Suppressor macrophage treated with lipopolysaccharide for 4 hours (primary cell): ENCODE measurements around the gene ABHD17A.
"Not testable (repeated sequence)": the region's sequence is repeated elsewhere in the genome, so short reads cannot be mapped to it uniquely, and the experiment has no call there.

Experiments used
- DNase-seq: peaks from one replicate; pipeline ENCODE4 v3.0.0-alpha.2; 2020

The ABHD17A gene

DNA sequence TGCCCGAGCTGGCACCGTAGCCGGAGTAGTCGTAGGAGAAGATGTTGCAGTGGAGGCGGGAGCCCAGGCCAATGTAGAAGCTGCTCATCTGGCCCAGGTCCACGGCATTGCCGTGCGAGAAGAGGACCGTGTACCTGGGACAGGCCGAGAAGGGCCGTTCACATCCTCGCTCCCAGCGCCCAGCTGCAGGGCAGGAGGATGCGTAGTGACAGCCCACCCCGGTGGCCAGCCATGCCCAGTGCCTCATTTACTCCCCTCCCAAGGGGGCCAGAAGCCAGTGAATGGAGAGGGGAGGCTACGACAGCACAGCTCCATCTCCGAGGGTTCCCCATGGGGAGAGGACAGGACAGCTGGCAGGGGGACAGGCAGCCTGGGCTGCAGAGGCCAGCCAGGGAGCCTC lies 5.3 kb downstream of the ABHD17A start:
- not testable (repeated sequence) for DNase-seq

DNA sequence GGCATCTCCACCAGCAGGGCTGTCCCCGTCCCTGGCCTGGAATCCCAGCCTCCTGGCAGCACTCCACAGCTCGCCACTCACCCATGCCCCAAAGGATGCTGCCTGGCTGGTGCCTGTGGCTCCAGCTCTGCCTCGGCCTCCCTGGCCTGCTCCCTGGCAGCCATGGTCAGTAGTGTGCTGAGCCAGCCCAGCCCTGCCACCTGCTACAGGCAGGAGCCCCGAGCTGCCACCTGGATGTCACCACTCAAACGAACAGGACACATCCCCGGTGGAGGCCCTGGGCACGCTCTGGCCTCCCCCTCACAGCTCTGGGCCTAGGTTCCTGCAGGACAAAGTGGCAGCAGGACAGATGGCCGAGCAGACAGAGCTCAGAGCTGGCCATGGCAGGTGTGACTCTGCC lies 6.7 kb downstream of the ABHD17A start:
- DNase-seq: not testable (repeated sequence)

DNA sequence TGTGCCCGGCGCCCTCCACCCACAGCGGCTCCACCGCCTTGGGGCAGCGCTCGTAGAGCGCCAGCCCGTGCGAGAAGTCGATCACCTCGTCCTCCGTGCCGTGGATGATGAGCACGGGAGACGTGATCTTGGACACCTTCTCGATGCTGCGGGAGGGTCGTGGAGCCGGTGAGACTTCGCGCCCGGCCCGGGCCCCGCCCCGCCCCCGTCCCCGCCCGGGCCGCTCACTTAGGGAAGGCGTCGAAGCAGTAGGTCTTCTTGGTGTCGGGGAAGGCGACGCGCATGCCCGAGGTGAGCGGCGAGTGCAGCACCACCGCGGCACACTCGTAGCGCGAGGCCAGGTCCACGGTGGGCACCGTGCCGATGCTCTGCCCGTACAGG lies 8.0 kb downstream of the ABHD17A start:
- not testable (repeated sequence) for DNase-seq

DNA sequence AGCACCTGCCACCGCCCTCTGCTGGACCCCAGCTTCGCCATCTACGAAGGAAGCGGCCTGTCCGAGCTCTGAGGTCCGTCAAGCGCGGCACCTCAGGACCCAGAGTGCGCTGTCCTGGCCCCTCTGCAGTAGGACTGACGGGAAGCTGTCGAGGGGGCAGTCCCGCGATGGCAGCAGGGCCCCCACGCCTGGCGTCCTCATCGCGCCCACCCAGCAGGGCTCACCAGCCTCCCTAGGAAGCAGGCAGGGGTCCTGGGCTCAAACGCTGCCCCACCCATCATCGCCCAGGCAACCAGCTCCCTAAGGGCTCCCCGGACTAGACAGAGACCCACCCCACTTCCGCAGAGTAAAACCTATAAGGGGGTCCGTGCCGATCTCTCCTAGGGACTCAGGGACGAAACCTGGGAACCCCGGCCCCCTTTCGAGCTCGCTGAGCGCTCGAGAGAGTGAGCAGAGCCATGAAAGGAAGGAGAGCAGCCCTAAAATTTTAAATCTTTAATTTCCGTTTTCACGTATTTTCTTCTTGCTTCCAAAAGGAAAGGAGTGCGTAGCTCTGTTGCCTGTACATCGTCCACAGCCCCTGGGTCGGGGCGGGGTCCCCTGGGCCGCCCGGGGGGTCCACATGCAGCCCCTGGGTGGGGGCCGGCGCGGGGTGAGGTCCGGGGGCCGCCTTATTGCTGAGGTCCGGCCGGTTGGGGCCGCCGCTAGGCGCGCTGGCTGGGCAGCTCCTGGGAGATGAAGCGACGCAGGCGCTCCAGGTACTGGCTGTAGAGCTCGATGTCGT lies 8.6 kb downstream of the ABHD17A start:
- DNase-seq: not testable (repeated sequence)

DNA sequence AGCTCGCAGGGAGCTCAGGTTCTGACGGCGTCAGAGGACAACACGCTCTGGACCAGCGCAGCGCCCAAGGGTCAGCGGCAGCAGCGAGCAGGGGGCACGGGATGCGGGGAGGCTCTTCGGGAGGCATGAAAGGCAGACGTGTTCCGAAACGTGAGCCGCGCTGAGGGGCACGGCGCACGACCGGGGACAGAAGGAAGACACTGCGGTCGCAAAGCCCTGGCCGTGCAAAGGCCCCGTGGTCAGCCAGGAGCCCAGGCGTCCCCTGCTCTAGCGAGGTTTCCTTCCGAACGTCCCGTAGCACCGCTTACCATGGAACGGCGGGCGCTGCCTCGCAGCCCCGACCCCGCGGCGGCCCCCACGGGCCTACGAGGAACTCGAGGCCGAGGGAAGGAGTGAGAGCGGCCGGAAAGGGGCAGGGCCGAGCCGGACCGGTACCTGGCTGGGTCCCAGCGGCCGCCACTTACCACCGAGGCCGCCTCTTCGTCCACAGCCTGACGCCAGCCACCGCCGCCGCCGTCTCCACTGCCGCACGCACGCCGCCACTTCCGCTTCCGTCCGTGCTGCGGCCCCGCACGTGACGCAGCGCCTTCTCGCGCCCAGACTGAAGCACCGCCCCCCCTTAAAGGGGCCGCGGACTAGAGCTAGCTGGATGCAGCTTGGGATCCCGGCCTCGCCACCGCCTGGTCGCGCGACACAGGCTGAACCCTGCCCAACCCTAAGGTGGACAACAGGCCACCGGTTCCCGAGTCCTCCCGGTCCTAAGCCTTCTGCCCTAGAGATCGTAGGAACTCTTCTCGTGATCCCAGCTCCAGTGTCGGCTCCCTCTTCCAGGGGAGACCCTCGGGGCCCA lies 9.4 kb downstream of the ABHD17A start:
- peak; percentile 96 for DNase-seq

DNA sequence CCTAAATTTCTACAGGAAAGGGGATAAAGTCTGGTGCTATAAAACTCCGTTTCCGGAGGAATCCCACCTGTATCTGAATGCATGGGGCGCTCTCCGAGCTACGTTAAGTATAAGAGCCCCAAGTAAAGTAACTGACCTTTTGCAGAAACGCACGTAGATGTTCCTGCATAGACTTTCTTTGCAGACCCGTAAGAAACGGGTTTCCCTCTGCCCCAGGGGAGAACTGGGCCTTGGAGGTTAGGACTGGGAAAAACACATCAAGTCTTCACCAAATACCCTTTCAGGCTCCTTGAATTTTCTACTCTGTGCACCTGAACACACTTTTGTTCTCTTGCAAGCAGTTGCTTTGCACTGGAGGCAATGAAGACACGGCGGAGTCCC lies 10.0 kb downstream of the ABHD17A start:
- DNase-seq: not testable (repeated sequence)

DNA sequence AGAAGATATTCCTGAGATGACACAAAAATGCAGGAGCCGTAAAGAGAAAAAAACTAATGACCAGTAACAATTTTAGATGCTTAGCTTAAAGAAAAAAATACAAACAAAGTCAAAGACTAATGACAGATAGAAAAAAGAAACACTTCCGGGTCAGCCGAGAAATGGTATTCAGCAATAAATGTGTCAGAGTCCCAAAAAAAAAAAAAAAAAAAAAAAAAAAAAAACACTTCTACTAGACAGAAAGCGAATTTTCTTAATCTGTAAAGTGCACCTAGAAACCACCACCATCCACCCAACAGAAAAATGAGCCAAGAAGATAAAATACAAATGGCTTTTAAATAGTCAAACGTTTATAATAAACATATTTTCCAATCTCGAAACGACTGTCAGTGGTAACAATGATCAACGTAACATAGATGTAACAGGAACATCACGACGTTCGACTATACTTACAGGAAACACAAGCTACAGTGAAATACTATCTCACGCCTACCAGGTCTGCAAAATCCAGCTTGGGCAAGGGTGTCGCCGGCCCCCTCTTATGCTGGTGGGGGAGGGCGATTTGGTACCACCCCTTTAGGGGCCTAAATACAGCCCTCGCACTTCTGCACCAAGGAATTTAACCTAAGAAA lies 10.6 kb downstream of the ABHD17A start:
- DNase-seq: peak; percentile 48

DNA sequence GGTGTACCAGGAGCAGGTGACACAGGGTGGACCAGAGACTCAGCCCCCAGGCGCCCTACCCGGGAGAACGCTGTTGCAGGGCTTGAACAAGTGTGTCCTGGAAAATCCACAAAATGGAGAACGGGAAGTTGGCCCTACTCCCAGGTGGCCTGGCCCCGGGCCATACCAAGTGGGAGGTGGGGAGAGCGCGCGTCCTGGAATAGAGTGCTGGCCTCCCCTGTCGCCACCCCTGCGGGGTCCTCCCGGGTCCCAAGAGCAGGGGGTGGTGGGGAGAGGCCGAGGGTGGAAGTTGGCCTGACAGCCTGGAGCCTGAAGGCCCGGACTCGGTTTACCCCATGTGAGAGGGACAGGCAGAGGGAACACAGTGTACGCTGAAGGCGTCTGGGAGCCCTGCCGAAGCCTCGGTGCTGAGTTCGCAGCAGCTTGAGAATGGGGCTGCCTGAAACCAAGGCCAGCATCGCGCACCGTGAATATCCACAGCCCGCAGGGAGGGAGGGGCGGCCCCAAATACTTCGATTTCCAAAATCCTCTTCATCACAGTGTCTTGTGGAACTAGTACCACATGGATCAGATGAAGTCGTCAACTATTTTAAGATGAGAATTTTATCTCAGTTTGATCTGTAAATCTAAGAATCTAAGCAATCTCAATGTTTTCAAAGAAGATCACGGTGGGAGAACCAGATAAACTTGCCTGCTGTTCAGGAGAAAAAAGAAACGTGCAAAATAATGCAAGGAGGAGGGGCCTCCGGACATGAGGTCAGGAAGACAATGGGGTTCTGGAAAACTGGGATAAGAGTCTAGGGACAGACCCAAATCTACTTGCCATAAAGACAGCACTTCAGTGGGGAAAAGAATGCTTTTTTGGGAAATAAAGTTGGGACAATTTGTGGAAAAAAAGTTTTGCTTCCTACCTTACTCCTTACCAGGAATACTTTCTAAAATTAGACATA lies 11.5 kb downstream of the ABHD17A start:
- no peak for DNase-seq

DNA sequence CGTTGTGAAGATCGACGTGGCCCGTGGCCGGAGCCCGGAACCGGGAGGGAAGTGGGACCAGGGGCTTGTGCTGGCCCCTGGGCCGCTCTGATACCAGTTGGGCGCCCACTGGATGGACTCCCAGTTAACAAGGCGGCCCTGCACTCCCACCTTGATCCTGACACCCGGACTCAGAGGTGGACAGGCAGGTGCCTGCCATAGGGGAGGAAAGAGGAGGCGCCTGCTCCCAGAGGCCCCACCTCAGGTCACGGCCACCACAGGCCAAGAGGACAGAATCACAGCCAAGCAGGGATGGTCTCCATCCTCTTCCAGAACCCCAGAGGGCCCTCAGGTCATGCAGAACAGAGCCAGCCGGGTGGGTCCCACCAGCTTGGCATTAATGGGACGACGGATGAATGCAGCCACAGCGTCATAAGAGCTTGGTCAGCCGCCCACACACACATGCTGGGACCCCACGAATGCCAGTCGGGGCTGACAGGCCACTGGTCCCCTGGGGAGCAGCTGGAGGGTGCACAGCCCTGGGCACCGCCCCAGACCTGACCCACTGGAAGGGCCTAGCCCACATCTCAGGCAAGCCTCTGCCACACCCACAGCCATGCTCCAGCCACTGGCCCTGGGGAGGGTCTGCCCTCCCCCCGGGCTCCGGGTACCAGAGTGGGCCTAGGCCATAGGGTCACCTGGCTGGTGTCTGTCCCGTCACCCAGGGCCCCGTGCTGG lies 12.3 kb downstream of the ABHD17A start:
- no peak for DNase-seq

DNA sequence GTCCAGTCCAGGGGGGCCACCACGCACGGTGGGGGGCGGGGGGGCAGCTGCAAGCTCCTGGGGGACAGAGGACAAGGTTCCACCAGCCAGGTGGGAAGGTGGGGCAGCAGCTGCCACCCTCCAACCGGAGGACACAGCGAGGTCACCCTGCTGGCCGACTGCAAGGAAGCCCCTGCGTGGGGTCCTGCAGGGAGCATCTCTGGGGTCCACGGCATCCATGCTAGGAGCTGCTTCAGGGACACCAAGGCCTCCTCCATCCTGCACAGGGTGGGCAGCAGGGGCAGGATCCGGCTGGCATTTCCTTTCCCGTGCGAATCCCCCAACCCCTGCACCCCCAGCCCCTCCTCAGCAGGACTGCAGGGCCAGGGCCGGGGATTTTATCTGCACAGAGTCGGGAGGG lies 13.7 kb downstream of the ABHD17A start:
- DNase-seq: no peak

DNA sequence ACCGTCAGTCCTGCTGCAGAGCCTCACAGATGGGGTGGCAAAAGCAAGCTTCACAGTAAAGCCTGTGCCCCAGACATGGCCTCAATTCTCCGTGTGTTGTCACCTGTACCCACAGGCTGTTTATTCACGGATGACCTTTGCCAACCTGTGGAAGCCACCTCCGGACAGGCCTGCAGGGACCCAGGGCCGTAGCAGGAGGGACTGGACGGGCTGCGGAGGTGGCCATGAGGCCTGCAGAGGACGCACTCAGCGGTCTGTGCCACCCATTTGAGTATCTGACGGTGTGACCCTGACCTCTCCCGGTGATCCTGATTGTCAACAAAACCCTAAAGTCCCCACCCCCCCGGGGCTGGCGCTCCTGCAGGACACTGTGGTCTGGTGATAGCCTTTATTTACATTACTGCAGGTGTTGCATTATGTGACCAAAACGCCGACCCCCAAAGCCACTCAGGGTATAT lies 14.1 kb downstream of the ABHD17A start:
- DNase-seq: no peak

DNA sequence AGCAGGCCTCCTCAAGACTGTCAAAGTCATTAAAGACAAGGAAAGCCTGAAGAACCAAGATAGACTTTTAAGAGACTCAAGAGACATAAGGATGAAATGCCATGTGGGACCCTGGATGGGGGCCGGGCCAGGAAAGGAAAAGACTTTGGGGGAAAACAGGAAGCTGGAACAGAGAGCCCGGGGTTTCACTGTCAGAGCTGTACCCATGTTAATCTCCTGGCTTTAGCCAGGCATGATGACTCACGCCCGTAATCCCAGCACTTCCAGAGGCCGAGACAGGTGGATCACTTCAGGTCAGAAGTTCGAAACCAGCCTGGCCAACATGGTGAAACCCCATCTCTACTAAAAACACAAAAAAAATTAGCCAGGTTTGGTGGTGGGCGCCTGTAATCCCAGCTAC lies 16.3 kb downstream of the ABHD17A start:
- no peak for DNase-seq

DNA sequence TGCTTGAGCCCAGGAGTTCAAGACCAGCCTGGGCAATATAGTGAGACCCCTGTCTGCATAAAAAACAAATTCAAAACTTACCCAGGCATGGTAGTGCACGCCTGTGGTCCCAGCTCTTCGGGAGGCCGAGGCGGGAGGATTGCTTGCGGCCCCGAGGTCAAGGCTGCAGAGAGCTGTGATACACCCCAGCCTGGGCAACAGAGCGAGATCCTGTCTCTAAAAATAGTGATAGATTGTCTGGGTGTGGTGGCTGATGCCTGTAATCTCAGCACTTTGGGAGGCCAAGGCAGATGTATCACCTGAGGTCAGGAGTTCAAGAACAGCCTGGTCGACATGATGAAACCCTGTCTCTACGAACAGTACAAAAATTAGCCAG lies 18.0 kb downstream of the ABHD17A start:
- no peak for DNase-seq

DNA sequence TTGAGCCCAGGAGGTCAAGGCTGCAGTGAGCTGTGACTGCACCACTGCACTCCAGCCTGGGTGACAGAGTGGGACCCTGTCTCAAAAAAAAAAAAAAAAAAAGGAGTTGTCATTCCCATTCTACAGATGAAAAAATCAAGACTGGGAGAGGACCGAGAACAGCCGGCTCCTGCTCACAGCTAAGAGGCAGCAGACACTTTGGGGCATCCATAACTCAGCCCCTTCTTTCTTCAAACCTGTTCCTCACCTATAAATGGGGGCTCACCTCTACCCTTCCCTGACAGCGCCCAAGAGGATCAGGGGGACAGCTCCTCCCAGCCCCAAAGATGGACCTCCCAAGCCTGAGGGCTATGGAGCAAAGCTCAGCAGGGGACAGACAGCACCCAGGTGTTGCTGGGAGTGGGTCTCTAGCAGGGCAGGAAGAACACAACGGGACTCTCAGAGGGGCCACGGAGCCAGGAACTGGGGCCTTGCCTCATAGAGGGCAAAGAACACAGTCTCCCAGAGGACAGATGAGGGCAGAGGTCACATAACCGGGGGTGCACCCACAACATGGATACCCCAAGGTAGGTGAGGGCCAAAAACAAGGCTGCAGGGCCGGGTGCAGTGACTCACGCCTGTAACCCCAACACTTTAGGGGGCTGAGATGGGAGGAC lies 18.5 kb downstream of the ABHD17A start:
- DNase-seq: no peak

DNA sequence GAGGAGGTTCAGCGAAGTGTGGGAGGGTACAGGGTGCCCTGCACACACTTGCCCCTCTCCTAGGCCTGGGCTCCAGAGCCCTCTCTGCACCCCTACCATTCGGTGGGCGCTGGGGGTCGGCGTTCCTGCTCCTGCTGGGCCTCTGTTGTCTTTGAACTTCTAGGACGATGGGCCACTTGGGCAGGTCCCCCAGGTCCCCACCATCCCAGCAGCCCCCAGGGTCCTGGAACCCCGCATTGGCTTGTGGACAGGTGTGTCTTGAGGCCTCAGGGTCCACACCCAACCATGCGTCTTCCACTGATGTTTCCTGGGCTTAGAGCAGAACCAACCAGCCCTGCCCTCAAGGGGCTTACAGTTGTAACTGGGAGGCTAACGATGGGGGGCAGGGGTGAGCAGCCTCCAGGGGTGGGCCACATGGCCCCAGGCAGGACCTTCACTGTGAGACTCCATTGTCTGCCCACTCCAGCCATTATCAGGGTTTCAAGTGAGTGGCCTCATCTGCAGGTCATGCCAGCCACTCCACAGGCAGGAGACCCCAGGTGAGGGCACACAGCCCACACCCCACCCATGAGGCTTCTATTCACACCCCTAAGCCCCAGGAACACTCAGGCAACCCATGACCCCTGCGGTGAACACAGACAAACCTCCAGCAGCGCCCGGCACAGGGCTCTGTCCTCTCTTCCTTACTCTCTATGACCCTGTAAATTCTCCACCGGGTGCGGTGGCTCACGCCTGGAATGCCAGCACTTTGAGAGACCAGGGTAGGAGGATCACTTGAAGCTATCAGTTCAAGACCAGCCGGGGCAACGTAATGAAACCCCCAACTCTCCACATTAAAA lies 19.9 kb downstream of the ABHD17A start:
- no peak for DNase-seq

DNA sequence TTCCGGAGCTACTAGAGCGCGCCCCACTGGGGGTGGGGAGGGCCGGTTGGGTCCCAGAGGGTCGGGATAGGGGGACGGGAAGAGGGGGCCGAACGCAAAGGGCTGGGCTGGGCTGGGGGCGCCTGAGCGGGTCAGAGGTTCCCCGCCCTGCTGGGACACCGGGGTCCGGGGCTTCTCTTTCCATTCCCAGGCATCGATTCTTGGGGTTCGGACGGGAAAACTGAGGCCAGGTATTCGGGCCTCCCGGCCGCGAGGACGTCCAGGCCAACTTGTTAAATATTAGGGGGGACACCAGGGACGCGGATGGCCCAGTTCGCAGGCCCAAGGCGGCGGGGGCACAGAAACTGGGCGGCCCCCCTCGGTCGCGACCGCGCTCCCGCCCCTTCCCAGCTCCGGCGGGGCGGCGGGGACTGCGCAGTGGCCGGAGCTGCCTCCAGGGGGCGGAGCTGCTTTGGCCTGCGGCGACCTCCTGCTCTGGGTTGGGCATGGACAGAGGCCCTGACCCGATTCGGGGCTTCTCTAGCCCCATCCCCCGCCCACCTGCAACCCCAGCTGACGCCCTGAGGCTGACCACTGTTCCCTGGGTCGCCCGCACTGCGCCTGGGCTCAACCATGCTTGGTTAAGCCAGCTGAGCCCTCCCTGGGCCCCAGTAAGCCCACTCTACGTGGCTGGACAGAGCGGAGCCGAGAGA lies 20.7 kb downstream of the ABHD17A start:
- DNase-seq: peak; percentile 84

DNA sequence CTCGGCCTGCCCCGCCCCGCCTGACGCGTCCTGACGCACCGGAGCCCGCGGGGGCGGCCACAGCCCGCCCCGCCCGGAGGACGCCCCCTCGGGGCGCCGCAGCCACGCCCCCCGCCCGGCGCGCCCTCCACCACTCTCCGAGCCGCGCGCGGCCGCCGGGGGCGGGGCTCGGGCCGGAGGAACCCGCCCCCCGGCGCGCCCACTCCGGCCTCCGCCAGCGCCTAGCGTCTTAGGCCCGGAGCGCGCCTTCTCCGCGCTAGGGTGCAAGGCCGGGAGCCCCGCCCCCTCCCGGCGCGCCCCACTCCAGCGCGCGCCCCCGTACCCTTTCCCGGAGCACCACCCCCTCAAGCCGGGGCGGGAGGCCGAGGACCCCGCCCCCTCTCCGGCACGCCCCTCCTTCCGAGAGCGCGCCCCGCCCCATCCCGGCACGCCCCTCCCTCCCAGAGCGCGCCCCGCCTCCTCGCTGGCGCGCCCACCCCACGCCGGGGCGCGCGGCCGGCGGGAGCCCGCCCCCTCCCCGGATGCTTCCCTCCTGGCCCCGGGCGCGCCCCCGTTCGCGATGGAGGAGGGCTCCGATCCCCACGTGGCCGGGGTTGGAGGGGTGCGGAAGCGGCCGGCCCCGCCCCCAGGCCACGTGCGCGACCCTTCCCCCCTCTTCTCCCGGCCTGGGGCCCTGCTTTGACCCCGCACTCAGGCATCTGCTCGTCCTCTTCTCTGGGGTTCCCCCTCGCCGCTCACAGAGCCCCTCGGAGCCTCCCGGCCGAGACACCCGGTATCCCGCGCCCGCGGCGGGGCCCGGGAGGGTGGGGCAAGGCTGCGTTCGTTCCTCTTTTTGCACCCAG lies 21.4 kb downstream of the ABHD17A start:
- peak; percentile 98 for DNase-seq

DNA sequence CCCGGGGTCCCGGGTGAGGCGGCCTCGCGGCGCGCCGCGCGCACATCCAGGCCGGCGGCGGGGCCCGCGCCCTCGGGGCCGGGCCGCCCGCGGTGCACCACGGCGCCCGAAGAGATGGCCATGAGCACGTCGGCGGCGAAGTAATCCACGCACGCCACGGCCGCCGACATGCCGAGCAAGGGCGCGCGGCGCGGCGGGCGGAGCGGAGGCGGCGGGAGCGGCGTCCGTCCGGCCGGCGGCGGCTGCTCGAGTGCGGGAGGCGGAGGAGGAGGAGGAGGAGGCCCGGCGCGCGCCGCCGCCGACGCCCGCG lies 22.0 kb downstream of the ABHD17A start, which contains the start of gene KLF16:
Gene KLF16 (minus strand): TSS at position 252 of the 310 bp plus-strand sequence. CDS start 82 bp downstream, at position 170.
- DNase-seq: no peak
